DND-41 (cell line): ENCODE results near the gene PAEP.
"Not testable (repeated sequence)": the region's sequence is repeated elsewhere in the genome, so short reads cannot be mapped to it uniquely, and the experiment has no call there.

Experiments
- ATAC-seq: fragments of 200-7000 bp; cut with Tn5 transposase; 3 replicates; pipeline ENCODE4 v1.9.1; 2021; ENCODE audit warnings: low read depth; ENCODE audit not compliant: insufficient read depth
- DNase-seq: peaks from one replicate; pipeline ENCODE4 v3.0.0-alpha.2; 2020
- H2AFZ ChIP-seq: 2 replicates; pipeline ENCODE4 v1.6.0; 2012; ENCODE audit warnings: low read depth, low read length
- H3K27ac ChIP-seq: 2 replicates; pipeline ENCODE4 v1.5.1; 2012; ENCODE audit warnings: low read length, inconsistent platforms
- H3K27me3 ChIP-seq: fragments of 200-600 bp; sonication (generic); 2 replicates; pipeline ENCODE4 v1.6.0; 2012; ENCODE audit warnings: low read length, mild to moderate bottlenecking, inconsistent platforms; ENCODE audit not compliant: insufficient read depth, poor library complexity
- H3K36me3 ChIP-seq: 2 replicates; pipeline ENCODE4 v1.5.1; 2012; ENCODE audit warnings: low read length, inconsistent platforms; ENCODE audit not compliant: insufficient read depth
- H3K4me1 ChIP-seq: 2 replicates; pipeline ENCODE4 v1.5.1; 2012; ENCODE audit warnings: mild to moderate bottlenecking, low read length; ENCODE audit not compliant: insufficient read depth
- H3K4me2 ChIP-seq: 2 replicates; pipeline ENCODE4 v1.6.0; 2012; ENCODE audit warnings: mild to moderate bottlenecking, moderate library complexity, low read length, inconsistent platforms; ENCODE audit not compliant: insufficient read depth
- H3K4me3 ChIP-seq, 2 experiments: fragments of 200-600 bp in 1 of 2; shearing (Covaris generic) in 1 of 2; 2 replicates each; pipeline ENCODE4 v1.5.1; 2012 to 2016; ENCODE audit warnings: inconsistent platforms in 2 of 2, low read length in 2 of 2, mild to moderate bottlenecking in 2 of 2, low read depth in 1 of 2, moderate library complexity in 1 of 2
- H3K79me2 ChIP-seq: 2 replicates; pipeline ENCODE4 v1.6.0; 2012; ENCODE audit warnings: low read length, inconsistent platforms; ENCODE audit not compliant: insufficient read depth
- H3K9ac ChIP-seq: 2 replicates; pipeline ENCODE4 v1.6.0; 2012; ENCODE audit warnings: low read depth, mild to moderate bottlenecking, inconsistent platforms, low read length, moderate library complexity
- H3K9me3 ChIP-seq: 2 replicates; pipeline ENCODE4 v1.5.1; 2012; ENCODE audit warnings: low read length, moderate library complexity, mild to moderate bottlenecking, inconsistent platforms; ENCODE audit not compliant: insufficient read depth, severe bottlenecking
- H4K20me1 ChIP-seq: 2 replicates; pipeline ENCODE4 v1.6.0; 2012; ENCODE audit warnings: low read length; ENCODE audit not compliant: insufficient read depth
- EZH2 ChIP-seq: IDR thresholded peaks from 3 replicates; pipeline ENCODE4 v1.6.1; 2012; ENCODE audit warnings: borderline replicate concordance, low read depth, mild to moderate bottlenecking, moderate library complexity, low read length, inconsistent platforms; ENCODE audit not compliant: severe bottlenecking
- TF ChIP-seq, protein P1 (sequence below): IDR thresholded peaks from 2 replicates; pipeline ENCODE4 v1.5.1; 2012; ENCODE audit warnings: borderline replicate concordance, low read length, moderate library complexity, mild to moderate bottlenecking; ENCODE audit not compliant: poor library complexity, severe bottlenecking; ENCODE audit errors: extremely low read depth

PAEP gene

DNA sequence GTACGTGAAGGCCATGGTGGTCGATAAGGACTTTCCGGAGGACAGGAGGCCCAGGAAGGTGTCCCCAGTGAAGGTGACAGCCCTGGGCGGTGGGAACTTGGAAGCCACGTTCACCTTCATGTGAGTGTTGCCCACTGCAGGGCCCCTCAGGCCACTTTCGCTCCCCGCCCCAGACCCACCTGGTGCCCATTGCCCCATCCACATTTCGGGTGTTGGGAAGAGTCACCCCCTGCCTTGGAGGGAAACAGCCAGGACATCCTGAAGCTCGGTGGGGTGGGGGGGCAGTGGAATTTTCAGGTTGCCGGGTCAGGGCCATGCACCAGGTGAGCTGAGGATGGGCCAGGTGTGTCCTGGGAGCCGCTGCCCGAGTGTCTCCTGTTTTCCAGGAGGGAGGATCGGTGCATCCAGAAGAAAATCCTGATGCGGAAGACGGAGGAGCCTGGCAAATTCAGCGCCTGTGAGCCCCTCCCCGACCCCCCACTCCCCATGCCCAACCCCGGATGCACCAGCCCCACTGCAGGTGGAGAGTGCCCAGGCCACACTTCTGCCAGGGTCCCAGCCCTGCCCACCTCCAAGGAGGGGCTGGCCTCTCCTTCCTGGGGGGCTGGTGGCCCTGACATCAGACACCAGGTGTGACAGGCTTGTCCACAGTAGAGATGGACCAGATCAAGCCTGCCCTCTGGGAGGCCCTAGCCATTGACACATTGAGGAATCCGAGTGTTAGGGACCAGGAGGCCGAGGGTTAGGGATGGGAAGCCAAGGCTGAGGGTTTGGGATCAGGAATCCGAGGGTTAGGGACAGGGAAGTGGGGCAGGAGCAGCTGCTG lies 14.6 kb upstream of the PAEP start:
- H2AFZ ChIP-seq, H3K9me3 ChIP-seq, H3K4me2 ChIP-seq, H3K4me1 ChIP-seq, H3K9ac ChIP-seq, H4K20me1 ChIP-seq, ATAC-seq, H3K79me2 ChIP-seq, H3K4me3 ChIP-seq, H3K27me3 ChIP-seq, DNase-seq, H3K27ac ChIP-seq, H3K36me3 ChIP-seq: not testable (repeated sequence)

DNA sequence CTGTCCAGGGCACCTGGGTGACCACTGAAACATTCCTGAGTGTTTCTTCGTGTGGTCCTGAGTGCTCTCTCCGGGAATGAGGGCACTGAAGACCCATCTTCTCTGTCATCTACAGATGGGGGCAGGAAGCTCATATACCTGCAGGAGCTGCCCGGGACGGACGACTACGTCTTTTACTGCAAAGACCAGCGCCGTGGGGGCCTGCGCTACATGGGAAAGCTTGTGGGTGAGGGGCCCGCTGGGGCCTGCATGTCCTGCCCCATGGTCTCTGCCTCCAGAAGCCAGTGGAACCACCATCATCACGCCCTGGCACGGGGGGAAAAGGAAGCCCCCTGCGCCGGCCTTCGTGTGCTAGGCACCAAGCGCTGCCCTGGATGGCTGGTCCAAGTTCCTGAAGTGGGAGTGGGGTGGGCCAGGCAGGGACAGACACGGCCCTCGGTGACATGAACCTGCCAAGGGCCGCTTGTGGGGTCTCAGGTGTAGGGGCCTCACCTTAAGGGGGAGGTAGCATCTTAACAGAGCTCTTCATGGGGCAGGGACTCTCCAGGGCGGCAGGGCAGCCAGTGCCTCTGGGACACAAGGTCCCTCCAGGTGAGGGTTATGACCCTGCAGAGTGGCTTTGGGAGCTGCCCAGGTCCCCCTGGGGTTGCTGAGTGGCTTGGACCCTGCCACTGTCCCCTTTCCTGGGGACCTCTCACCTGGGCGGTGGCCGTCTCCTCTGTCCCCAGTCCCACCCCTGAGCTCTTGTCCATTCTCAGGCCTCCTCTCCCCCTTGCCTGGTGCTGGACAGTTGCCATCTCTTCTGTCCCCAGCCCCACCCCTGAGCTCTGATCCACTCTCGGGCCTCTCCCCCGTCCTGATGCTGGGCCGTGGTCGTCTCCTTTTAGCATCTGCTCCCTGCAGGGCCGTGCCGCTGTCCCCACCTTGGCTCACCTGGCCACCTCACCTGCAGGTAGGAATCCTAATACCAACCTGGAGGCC lies 13.5 kb upstream of the PAEP start:
- H3K27ac ChIP-seq, result no peak overlapping the region

DNA sequence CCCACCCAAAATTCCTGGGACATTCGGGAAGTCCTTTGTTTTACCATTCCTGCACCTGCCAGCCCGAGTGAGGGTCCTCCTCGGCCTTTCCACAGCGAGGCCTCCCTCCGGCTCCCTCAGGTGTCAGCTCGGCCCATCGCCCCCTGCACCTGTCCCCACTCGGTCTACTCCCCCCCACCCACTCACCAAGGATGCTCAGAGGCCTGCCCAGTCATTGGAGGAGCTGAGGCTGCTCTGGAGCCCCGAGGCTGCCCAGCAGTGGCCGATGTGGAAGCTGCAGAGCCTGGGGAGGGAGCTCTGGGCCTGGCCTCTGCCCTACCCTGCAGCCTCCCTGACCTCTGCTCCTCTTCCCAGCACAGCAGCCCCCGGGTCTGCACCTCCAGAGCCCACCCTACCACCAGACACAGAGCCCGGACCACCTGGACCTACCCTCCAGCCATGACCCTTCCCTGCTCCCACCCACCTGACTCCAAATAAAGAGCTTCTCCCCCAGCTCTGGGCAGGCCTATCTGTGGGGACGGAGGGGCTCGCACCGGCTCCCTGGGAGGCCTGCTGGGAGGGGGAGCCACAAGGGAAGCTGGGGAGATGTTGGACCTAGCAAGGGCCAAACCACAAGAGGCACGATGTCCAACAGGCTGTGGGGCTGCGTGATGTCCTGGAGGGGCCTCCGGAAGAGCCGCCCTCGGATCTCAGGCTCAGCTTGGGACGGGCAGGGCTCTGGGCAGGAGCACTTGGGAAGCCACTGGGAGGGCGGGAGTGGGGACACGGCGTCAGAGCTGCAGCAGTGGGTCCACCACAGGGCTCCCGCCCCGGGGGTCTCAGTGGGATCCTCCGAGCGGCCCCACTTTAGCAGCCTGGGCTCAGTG lies 11.8 kb upstream of the PAEP start:
- H3K9ac ChIP-seq, H3K36me3 ChIP-seq, H3K27me3 ChIP-seq, H2AFZ ChIP-seq, DNase-seq, H3K4me2 ChIP-seq, H3K4me1 ChIP-seq, H3K9me3 ChIP-seq, H4K20me1 ChIP-seq, ATAC-seq, H3K27ac ChIP-seq, H3K4me3 ChIP-seq, H3K79me2 ChIP-seq: not testable (repeated sequence)

More for the DNA sequence above, 13.5 kb upstream of the PAEP start:
- H3K4me2 ChIP-seq, result no peak overlapping the region
- H3K27me3 ChIP-seq, result no peaks in the 10 kb centered on the region
- DNase-seq, result no peak
- H4K20me1 ChIP-seq, result no peaks in the 10 kb centered on the region
- H3K36me3 ChIP-seq, result no peaks in the 10 kb centered on the region
- H3K9ac ChIP-seq, result no peak overlapping the region
- no peaks in the 10 kb centered on the region for H3K9me3 ChIP-seq
- H3K4me3 ChIP-seq, result no peak overlapping the region
- no peaks in the 10 kb centered on the region for H3K4me1 ChIP-seq
- no peak for ATAC-seq
- no peak overlapping the region for H2AFZ ChIP-seq
- no peaks in the 10 kb centered on the region for H3K79me2 ChIP-seq
- TF ChIP-seq, protein P1, sequence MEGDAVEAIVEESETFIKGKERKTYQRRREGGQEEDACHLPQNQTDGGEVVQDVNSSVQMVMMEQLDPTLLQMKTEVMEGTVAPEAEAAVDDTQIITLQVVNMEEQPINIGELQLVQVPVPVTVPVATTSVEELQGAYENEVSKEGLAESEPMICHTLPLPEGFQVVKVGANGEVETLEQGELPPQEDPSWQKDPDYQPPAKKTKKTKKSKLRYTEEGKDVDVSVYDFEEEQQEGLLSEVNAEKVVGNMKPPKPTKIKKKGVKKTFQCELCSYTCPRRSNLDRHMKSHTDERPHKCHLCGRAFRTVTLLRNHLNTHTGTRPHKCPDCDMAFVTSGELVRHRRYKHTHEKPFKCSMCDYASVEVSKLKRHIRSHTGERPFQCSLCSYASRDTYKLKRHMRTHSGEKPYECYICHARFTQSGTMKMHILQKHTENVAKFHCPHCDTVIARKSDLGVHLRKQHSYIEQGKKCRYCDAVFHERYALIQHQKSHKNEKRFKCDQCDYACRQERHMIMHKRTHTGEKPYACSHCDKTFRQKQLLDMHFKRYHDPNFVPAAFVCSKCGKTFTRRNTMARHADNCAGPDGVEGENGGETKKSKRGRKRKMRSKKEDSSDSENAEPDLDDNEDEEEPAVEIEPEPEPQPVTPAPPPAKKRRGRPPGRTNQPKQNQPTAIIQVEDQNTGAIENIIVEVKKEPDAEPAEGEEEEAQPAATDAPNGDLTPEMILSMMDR, result no peak
- no peak for TF ChIP-seq EZH2

DNA sequence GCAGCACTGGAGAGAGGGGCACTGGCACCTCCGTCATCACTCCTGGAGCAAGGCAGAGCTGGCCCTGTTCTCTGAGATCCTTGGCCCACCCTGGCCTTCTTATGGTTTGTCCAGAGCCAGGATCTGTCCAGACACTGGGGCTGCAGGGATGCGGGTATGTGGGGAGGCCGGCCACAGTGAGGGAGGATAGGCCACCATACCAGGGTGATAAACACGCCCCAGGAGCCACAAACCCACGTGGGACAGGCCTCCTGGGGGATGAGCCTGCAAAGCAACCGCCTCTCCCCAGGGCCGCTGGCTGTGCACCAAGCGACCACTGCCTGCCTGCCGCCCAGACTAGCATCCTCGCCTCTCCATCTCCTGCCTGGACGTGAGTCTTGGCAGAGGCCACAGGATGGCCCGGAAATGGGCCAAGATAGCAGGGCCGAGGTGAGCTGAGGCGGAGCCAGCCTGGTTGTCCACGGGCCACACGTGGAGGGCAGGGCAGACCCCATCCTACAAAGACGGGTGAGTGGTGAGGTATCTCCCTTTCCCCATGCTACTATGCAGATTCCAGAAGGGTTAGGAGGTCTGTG lies 11.1 kb upstream of the PAEP start:
- Histone ChIP-seq H4K20me1 (no peaks in the 10 kb centered on the region), H3K36me3 (no peaks in the 10 kb centered on the region), H3K9ac (no peak overlapping the region), H3K4me2 (no peak overlapping the region), H3K27ac (no peak overlapping the region), H3K4me3 (no peak overlapping the region), H3K27me3 (no peaks in the 10 kb centered on the region), H3K4me1 (no peaks in the 10 kb centered on the region), H3K9me3 (no peaks in the 10 kb centered on the region), H2AFZ (no peak overlapping the region), H3K79me2 (no peaks in the 10 kb centered on the region)
- DNase-seq (no peak), ATAC-seq (no peak)
- TF ChIP-seq, protein P1, result no peak
